Neuronal stem cell (in vitro differentiated cells): ENCODE measurements around the gene CFAP61.
A peak's percentile ranks its signal among the peaks of the same experiment; 100 is the strongest.

Source experiments
- DNase-seq: peaks from one replicate; pipeline ENCODE4 v3.0.0-alpha.2; 2013; ENCODE audit warnings: low spot score
- H2AFZ ChIP-seq: one replicate; pipeline ENCODE4 v1.6.1; 2013; ENCODE audit warnings: mild to moderate bottlenecking, low read length, inconsistent platforms
- H2AK5ac ChIP-seq: 2 replicates; pipeline ENCODE4 v1.6.1; 2013; ENCODE audit warnings: low read depth, mild to moderate bottlenecking, inconsistent platforms, low read length, moderate library complexity, mixed read lengths
- H2BK120ac ChIP-seq: 2 replicates; pipeline ENCODE4 v1.6.1; 2013; ENCODE audit warnings: low read depth, mild to moderate bottlenecking, inconsistent platforms, low read length, moderate library complexity, mixed read lengths
- H2BK12ac ChIP-seq: one replicate; pipeline ENCODE4 v1.6.1; 2013; ENCODE audit warnings: low read length, inconsistent platforms
- H2BK15ac ChIP-seq: 2 replicates; pipeline ENCODE4 v1.6.1; 2013; ENCODE audit warnings: mild to moderate bottlenecking, low read length, inconsistent platforms, mixed read lengths
- H2BK5ac ChIP-seq: one replicate; pipeline ENCODE4 v1.6.1; 2013; ENCODE audit warnings: inconsistent platforms, mild to moderate bottlenecking, low read length, moderate library complexity
- H3K14ac ChIP-seq: one replicate; pipeline ENCODE4 v1.6.1; 2013; ENCODE audit warnings: low read length, inconsistent platforms
- H3K18ac ChIP-seq: 2 replicates; pipeline ENCODE4 v1.6.1; 2013; ENCODE audit warnings: low read length, inconsistent platforms
- H3K23ac ChIP-seq: 2 replicates; pipeline ENCODE4 v1.6.1; 2013; ENCODE audit warnings: low read depth, mild to moderate bottlenecking, mixed read lengths, low read length, inconsistent platforms; ENCODE audit not compliant: poor library complexity
- H3K27ac ChIP-seq: replicated peaks from 3 replicates; pipeline ENCODE4 v1.5.1; 2013; ENCODE audit warnings: low read length, inconsistent platforms
- H3K27me3 ChIP-seq, 3 experiments: 2 replicates each; pipeline ENCODE4 v1.6.1; 2013; ENCODE audit warnings: low read length in 3 of 3, mild to moderate bottlenecking in 2 of 3, inconsistent platforms in 1 of 3, low read depth in 1 of 3, mixed read lengths in 1 of 3, moderate library complexity in 1 of 3; ENCODE audit not compliant: control insufficient read depth in 3 of 3, insufficient read depth in 3 of 3
- H3K36me3 ChIP-seq, 2 donors: replicated peaks in 1 of 2; 2 replicates each; pipeline ENCODE4 v1.6.1; 2013; ENCODE audit warnings: low read length in 2 of 2; ENCODE audit not compliant: control insufficient read depth in 2 of 2, insufficient read depth in 2 of 2
- H3K4ac ChIP-seq: 2 replicates; pipeline ENCODE4 v1.6.1; 2013; ENCODE audit warnings: inconsistent platforms, mild to moderate bottlenecking, low read length, moderate library complexity
- H3K4me1 ChIP-seq, 2 donors: 1 replicate in 1 of 2; 2 replicates in 1 of 2; pipeline ENCODE4 v1.6.1; 2013; ENCODE audit warnings: low read length in 2 of 2, low read depth in 1 of 2; ENCODE audit not compliant: control insufficient read depth in 2 of 2, insufficient read depth in 1 of 2
- H3K4me2 ChIP-seq: one replicate; pipeline ENCODE4 v1.6.1; 2013; ENCODE audit warnings: mild to moderate bottlenecking, low read length, inconsistent platforms; ENCODE audit not compliant: insufficient read depth, poor library complexity, severe bottlenecking
- H3K4me3 ChIP-seq, 2 donors: 2 replicates each; pipeline ENCODE4 v1.5.1; 2013; ENCODE audit warnings: low read length in 2 of 2, mild to moderate bottlenecking in 2 of 2, inconsistent platforms in 1 of 2, moderate library complexity in 1 of 2
- H3K79me1 ChIP-seq: one replicate; pipeline ENCODE4 v1.6.1; 2013; ENCODE audit warnings: low read depth, mild to moderate bottlenecking, inconsistent platforms, low read length, moderate library complexity
- H3K9ac ChIP-seq: one replicate; pipeline ENCODE4 v1.6.1; 2013; ENCODE audit warnings: mild to moderate bottlenecking, low read depth, low read length, inconsistent platforms; ENCODE audit not compliant: poor library complexity
- H3K9me3 ChIP-seq, 2 donors: replicated peaks in 1 of 2; 2 replicates each; pipeline versions ENCODE3 to v1.6.1; 2013; ENCODE audit warnings: low read length in 2 of 2, mild to moderate bottlenecking in 2 of 2, inconsistent platforms in 1 of 2, low read depth in 1 of 2, mixed read lengths in 1 of 2, moderate library complexity in 1 of 2; ENCODE audit not compliant: control insufficient read depth in 2 of 2, insufficient read depth in 1 of 2
- H4K8ac ChIP-seq: one replicate; pipeline ENCODE4 v1.6.1; 2013; ENCODE audit warnings: low read depth, mild to moderate bottlenecking, inconsistent platforms, low read length, moderate library complexity
- H4K91ac ChIP-seq: one replicate; pipeline ENCODE4 v1.6.1; 2013; ENCODE audit warnings: low read length, low read depth, mild to moderate bottlenecking, inconsistent platforms; ENCODE audit not compliant: poor library complexity
- WGBS, 2 donors: extraction: QIAGEN DNeasy Blood & Tissue Kit; methylation state at CpG; one replicate each; pipeline ENCODE4 v1.1.7; 2013; ENCODE audit warnings: missing lambda C conversion rate in 2 of 2, mixed read lengths in 1 of 2; ENCODE audit not compliant: insufficient read length in 2 of 2, insufficient replicate concordance in 1 of 2; ENCODE audit errors: extremely low coverage in 2 of 2; 5-methylcytosine and 5-hydroxymethylcytosine counted together

Gene CFAP61

DNA sequence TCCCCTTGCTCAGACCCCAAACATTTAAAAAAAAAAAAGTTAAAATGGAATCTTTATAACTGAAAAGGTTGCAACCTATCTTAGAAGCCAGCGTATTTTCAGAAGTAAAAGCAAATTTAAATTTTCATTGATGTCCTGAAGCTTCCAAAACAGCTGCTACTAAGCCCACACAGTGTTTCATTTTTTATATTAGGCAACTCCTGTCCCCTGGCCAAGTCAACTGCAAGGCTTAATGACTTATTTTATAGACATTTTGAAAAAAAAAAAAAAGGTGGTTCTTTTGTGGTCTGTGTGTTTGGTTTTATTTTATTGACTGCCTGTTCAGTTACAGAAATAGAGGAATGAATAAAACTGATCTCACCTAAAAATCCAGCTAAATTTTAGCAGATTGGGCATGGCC, 13.0 kb downstream of the CFAP61 start:
- no peak overlapping the region for H2AK5ac ChIP-seq
- DNase-seq: no peak
- WGBS, 2 donors: no CpG with 5 or more reads among the region's 1 CpG

GRCh38 chr20:20070871-20071726, 18.8 kb downstream of the CFAP61 start:
- Histone ChIP-seq H3K4me1 (no peaks in the 10 kb centered on the region), H3K4me3 (no peak overlapping the region), H3K36me3 (no peaks in the 10 kb centered on the region), H2BK5ac (no peak overlapping the region), H2BK15ac (no peak overlapping the region), H3K27me3 (peaks cover 0 to 2% (median 0%) of the 10 kb centered on the region in 3 experiments), H2AK5ac (no peak overlapping the region), H2AFZ (no peak overlapping the region), H3K14ac (no peak overlapping the region), H3K4ac (no peak overlapping the region), H3K9me3 (no peaks in the 10 kb centered on the region), H3K27ac (no peak overlapping the region), H3K4me2 (no peak overlapping the region), H4K8ac (no peak overlapping the region), H4K91ac (no peak overlapping the region), H3K23ac (no peak overlapping the region), H3K18ac (no peak overlapping the region), H3K9ac (no peak overlapping the region), H2BK120ac (no peak overlapping the region), H2BK12ac (no peak overlapping the region), H3K79me1 (no peaks in the 10 kb centered on the region)
- no CpG with 5 or more reads among the region's 10 CpGs for WGBS, 2 donors
- DNase-seq: no peak

More for the DNA sequence above, 13.0 kb downstream of the CFAP61 start:
- Histone ChIP-seq H2BK5ac (no peak overlapping the region), H2BK12ac (no peak overlapping the region), H3K23ac (no peak overlapping the region), H3K27me3 (peaks cover 0 to 5% (median 0%) of the 10 kb centered on the region in 3 experiments), H3K27ac (no peak overlapping the region), H3K18ac (no peak overlapping the region), H4K8ac (no peak overlapping the region), H3K4me1 (no peaks in the 10 kb centered on the region), H3K4ac (no peak overlapping the region), H3K9ac (no peak overlapping the region), H3K14ac (no peak overlapping the region), H3K4me3 (no peak overlapping the region), H3K4me2 (no peak overlapping the region), H4K91ac (no peak overlapping the region), H3K79me1 (no peaks in the 10 kb centered on the region), H2BK15ac (no peak overlapping the region), H3K36me3 (no peaks in the 10 kb centered on the region), H2AFZ (no peak overlapping the region), H3K9me3 (no peaks in the 10 kb centered on the region), H2BK120ac (no peak overlapping the region)

- Histone ChIP-seq H3K36me3 (no peaks in the 10 kb centered on the region), H2AFZ (peak overlapping the region; percentile 73), H4K91ac (no peak overlapping the region), H2BK5ac (no peak overlapping the region), H2BK12ac (no peak overlapping the region), H3K27ac (no peak overlapping the region), H3K9me3 (no peaks in the 10 kb centered on the region), H3K4me3 (no peak overlapping the region), H3K4me2 (no peak overlapping the region), H2BK120ac (no peak overlapping the region), H3K18ac (peak overlapping the region; percentile 28), H3K9ac (no peak overlapping the region), H3K4me1 (no peaks in the 10 kb centered on the region), H4K8ac (no peak overlapping the region), H3K79me1 (no peaks in the 10 kb centered on the region), H3K23ac (no peak overlapping the region), H3K14ac (no peak overlapping the region), H2AK5ac (no peak overlapping the region), H3K4ac (no peak overlapping the region), H2BK15ac (no peak overlapping the region), H3K27me3 (peaks cover 0 to 9% (median 0%) of the 10 kb centered on the region in 3 experiments)
- no peak for DNase-seq
- no CpG with 5 or more reads among the region's 15 CpGs for WGBS, 2 donors
These were observed 21.6 kb downstream of the CFAP61 start for GRCh38 chr20:20073801-20074371.

GRCh38 chr20:20075032-20075431, 22.7 kb downstream of the CFAP61 start:
- H2AK5ac ChIP-seq: no peak overlapping the region
- no peaks in the 10 kb centered on the region for H3K79me1 ChIP-seq
- no peak overlapping the region for H2BK5ac ChIP-seq
- no peaks in the 10 kb centered on the region for H3K9me3 ChIP-seq
- no peak overlapping the region for H3K4me2 ChIP-seq
- no peak overlapping the region for H3K14ac ChIP-seq
- H2AFZ ChIP-seq: no peak overlapping the region
- H3K4me1 ChIP-seq: no peaks in the 10 kb centered on the region
- no peaks in the 10 kb centered on the region for H3K36me3 ChIP-seq
- H2BK120ac ChIP-seq: no peak overlapping the region
- no peak overlapping the region for H3K23ac ChIP-seq
- no peak overlapping the region for H3K27ac ChIP-seq
- no peak overlapping the region for H3K9ac ChIP-seq
- no peak overlapping the region for H3K4ac ChIP-seq
- no peak overlapping the region for H3K18ac ChIP-seq
- no peak for DNase-seq
- WGBS, 2 donors: no CpG with 5 or more reads among the region's 4 CpGs
- H2BK15ac ChIP-seq: no peak overlapping the region
- H2BK12ac ChIP-seq: no peak overlapping the region
- H4K91ac ChIP-seq: no peak overlapping the region
- H3K27me3 ChIP-seq: peaks cover 0 to 13% (median 0%) of the 10 kb centered on the region in 3 experiments
- H3K4me3 ChIP-seq: no peak overlapping the region
- no peak overlapping the region for H4K8ac ChIP-seq
